A549 (cell line): ENCODE measurements around the gene SEC63.

Experiments used
- ATOH8 ChIP-seq: fragments of 250-450 bp; sonication (Bioruptor Pico); IDR thresholded peaks from 2 replicates; pipeline ENCODE4 v1.5.0; 2020; ENCODE audit warnings: low read depth, mild to moderate bottlenecking, moderate library complexity
- CBX2 ChIP-seq: fragments of 200-600 bp; sonication (generic); IDR thresholded peaks from 2 replicates; pipeline ENCODE4 v1.6.1; 2016; ENCODE audit warnings: low read depth, mild to moderate bottlenecking, borderline replicate concordance
- CEBPB ChIP-seq, 2 experiments: fragments of >200 bp in 1 of 2; sonication (Bioruptor Twin) in 1 of 2; formaldehyde crosslinking in 1 of 2; IDR thresholded peaks; 2 replicates each; pipeline ENCODE4 v1.6.1; 2012 to 2016
- CTCF ChIP-seq: fragments of >200 bp; sonication (Bioruptor Twin); formaldehyde crosslinking; IDR thresholded peaks from 3 replicates; pipeline ENCODE4 v1.5.1; 2016
- EP300 ChIP-seq, 2 experiments: fragments of >200 bp; sonication (Bioruptor Twin); formaldehyde crosslinking; IDR thresholded peaks; 2 replicates in 1 of 2; 3 replicates in 1 of 2; pipeline ENCODE4 v1.6.1; 2016 to 2017
- HDAC2 ChIP-seq: fragments of 200-600 bp; sonication (generic); IDR thresholded peaks from 2 replicates; pipeline ENCODE4 v1.6.1; 2016
- MAX ChIP-seq: IDR thresholded peaks from 2 replicates; pipeline ENCODE4 v1.6.1; 2012
- MYC ChIP-seq: IDR thresholded peaks from 2 replicates; pipeline ENCODE4 v1.6.1; 2012; ENCODE audit warnings: mild to moderate bottlenecking, inconsistent platforms, low read length, improper control_type of control experiment, borderline replicate concordance
- POLR2A ChIP-seq: IDR thresholded peaks from 2 replicates; pipeline ENCODE4 v1.6.1; 2012; ENCODE audit warnings: mild to moderate bottlenecking, low read length
- RFX5 ChIP-seq: fragments of 450-650 bp; IDR thresholded peaks from 2 replicates; pipeline ENCODE4 v1.7.1; 2014; ENCODE audit warnings: antibody characterized with exemption, mild to moderate bottlenecking, moderate library complexity
- SMC3 ChIP-seq: fragments of >200 bp; sonication (Bioruptor Twin); formaldehyde crosslinking; IDR thresholded peaks from 3 replicates; pipeline ENCODE4 v1.6.1; 2018; ENCODE audit warnings: inconsistent platforms
- TP53 ChIP-seq: fragments of 250-450 bp; sonication (Bioruptor Pico); IDR thresholded peaks from 2 replicates; pipeline ENCODE4 v1.5.0; 2021; ENCODE audit warnings: mild to moderate bottlenecking, moderate library complexity

- TF ChIP-seq EP300 (IDR thresholded peaks at IDR 0.05) (no peak), TP53 (CRISPR knock-in tag) (no peak), CTCF (no peak), SMC3 (no peak), CBX2 (no peak), MYC (no peak), CEBPB (IDR thresholded peaks at IDR 0.05) (no peak), RFX5 (no peak), MAX (no peak), POLR2A (no peak), HDAC2 (no peak), ATOH8 (CRISPR knock-in tag) (no peak)
Observed at GRCh38 chr6:107853230-107853629, 104.8 kb downstream of the SEC63 start.
